Karpas-422 (cell line): Measurements from ENCODE around the gene SALL2. TPM values are rescaled to one million over a fixed set of nuclear protein-coding genes. Genes with fewer than 3 reads are reported as not detected.

Experiments
- DNase-seq: peaks from one replicate; pipeline ENCODE4 v3.0.0-alpha.2; 2015
- H2AFZ ChIP-seq: fragments of 200-600 bp; sonication (generic); 2 replicates; pipeline ENCODE4 v1.6.1; 2014; ENCODE audit warnings: antibody characterized with exemption, low read length, mixed read lengths
- H3K27ac ChIP-seq: fragments of 200-600 bp; sonication (generic); 2 replicates; pipeline ENCODE4 v1.5.1; 2014; ENCODE audit warnings: mild to moderate bottlenecking, low read length, moderate library complexity
- H3K27me3 ChIP-seq: fragments of 200-600 bp; sonication (generic); 2 replicates; pipeline ENCODE4 v1.6.1; 2014; ENCODE audit warnings: low read length, mixed read lengths
- H3K36me3 ChIP-seq: fragments of 200-600 bp; sonication (generic); 2 replicates; pipeline ENCODE4 v1.6.1; 2014; ENCODE audit warnings: low read length, mixed read lengths; ENCODE audit not compliant: insufficient read depth
- H3K4me1 ChIP-seq: fragments of 200-600 bp; sonication (generic); 2 replicates; pipeline ENCODE4 v1.6.1; 2014; ENCODE audit warnings: mild to moderate bottlenecking, low read length, mixed read lengths
- H3K4me2 ChIP-seq: fragments of 200-600 bp; sonication (generic); 2 replicates; pipeline ENCODE4 v1.6.1; 2014; ENCODE audit warnings: low read length, low read depth, mild to moderate bottlenecking; ENCODE audit not compliant: poor library complexity, severe bottlenecking
- H3K4me3 ChIP-seq: fragments of 200-600 bp; sonication (generic); 2 replicates; pipeline ENCODE4 v1.5.1; 2014; ENCODE audit warnings: mild to moderate bottlenecking, antibody characterized with exemption, low read length, mixed read lengths
- H3K79me2 ChIP-seq: fragments of 200-600 bp; sonication (generic); 2 replicates; pipeline ENCODE4 v1.6.1; 2014; ENCODE audit warnings: mild to moderate bottlenecking, low read length, mixed read lengths
- H3K9ac ChIP-seq: fragments of 200-600 bp; sonication (generic); 2 replicates; pipeline ENCODE4 v1.6.0; 2014; ENCODE audit warnings: low read length
- H3K9me2 ChIP-seq: fragments of 200-600 bp; sonication (generic), shearing (Covaris generic); replicated peaks from 2 replicates; pipeline ENCODE4 v1.6.0; 2014; ENCODE audit warnings: mild to moderate bottlenecking, low read length, moderate library complexity; ENCODE audit not compliant: insufficient read depth
- H3K9me3 ChIP-seq: fragments of 300-700, 200-600 bp; sonication (generic); 2 replicates; pipeline ENCODE4 v1.6.1; 2014; ENCODE audit warnings: low read length, mixed read lengths
- H4K20me1 ChIP-seq: fragments of 200-600 bp; sonication (generic); 2 replicates; pipeline ENCODE4 v1.6.1; 2014; ENCODE audit warnings: mild to moderate bottlenecking, antibody characterized with exemption, low read length, low read depth; ENCODE audit not compliant: insufficient read depth
- total RNA-seq: library from RNA; depleted of rRNA; stranded (reverse); fragments of >200 nt; shearing (Covaris generic); gene quantifications from 2 replicates; pipeline ENCODE4 v1.2.3, GENCODE V29; 2014; ENCODE audit warnings: low replicate concordance

Gene SALL2
- total RNA-seq, 1 experiment from 2014 or later = not detected

- no peak overlapping the region for H3K9ac ChIP-seq
- peaks cover 9% of the 10 kb centered on the region; the same call in 1 of the 2 replicates for H4K20me1 ChIP-seq
- no peaks in the 10 kb centered on the region for H3K27me3 ChIP-seq
- H3K4me1 ChIP-seq = peaks cover 12% of the 10 kb centered on the region
- H3K79me2 ChIP-seq = peaks cover 65% of the 10 kb centered on the region
- no peaks in the 10 kb centered on the region for H3K9me3 ChIP-seq
- no peak overlapping the region for H2AFZ ChIP-seq
- no peak for DNase-seq
- H3K36me3 ChIP-seq = peaks cover 51% of the 10 kb centered on the region
- H3K27ac ChIP-seq = peak overlapping the region; percentile 5; the same call in 1 of the 2 replicates
- H3K4me3 ChIP-seq = no peak overlapping the region
- no peak overlapping the region for H3K4me2 ChIP-seq
- H3K9me2 ChIP-seq = no peaks in the 10 kb centered on the region
Observed at GRCh38 chr14:21505012-21505553, 21.1 kb downstream of the SALL2 start.

- Histone ChIP-seq H3K27ac (no peak overlapping the region), H3K36me3 (peaks cover 66% of the 10 kb centered on the region), H3K4me3 (no peak overlapping the region), H3K27me3 (no peaks in the 10 kb centered on the region), H3K4me2 (no peak overlapping the region), H3K9me2 (no peaks in the 10 kb centered on the region), H2AFZ (no peak overlapping the region), H3K9me3 (no peaks in the 10 kb centered on the region), H4K20me1 (0 out of 2 replicates have a peak, but pooled peaks cover 5% of the 10 kb centered on the region), H3K79me2 (peaks cover 48% of the 10 kb centered on the region), H3K9ac (no peak overlapping the region), H3K4me1 (peaks cover 4% of the 10 kb centered on the region)
- DNase-seq = no peak
Observed at GRCh38 chr14:21503376-21503775, 22.8 kb downstream of the SALL2 start.

DNA sequence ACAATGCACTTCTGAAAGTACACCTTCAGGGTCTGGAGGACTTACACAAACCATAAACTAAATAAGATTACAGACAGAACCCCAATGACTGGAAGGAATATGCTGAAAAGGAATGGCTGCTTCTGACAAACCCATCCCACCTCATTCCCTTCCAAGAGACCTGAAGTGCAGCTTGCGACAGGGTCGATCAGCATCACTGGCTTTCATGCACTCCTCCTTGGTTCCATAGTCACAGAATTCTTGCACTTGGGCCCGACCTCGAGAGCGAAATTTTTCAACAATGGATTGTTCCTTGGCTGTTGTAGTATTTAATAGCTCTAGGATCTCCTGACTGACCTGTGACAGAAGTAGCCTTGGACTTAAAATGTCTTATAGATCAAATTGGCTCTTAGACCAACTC lies 24.6 kb downstream of the SALL2 start:
- no peak for DNase-seq
- Histone ChIP-seq H3K4me1 (peaks cover 4% of the 10 kb centered on the region), H4K20me1 (0 out of 2 replicates have a peak, but pooled peaks cover 5% of the 10 kb centered on the region), H3K4me3 (no peak overlapping the region), H3K79me2 (peaks cover 32% of the 10 kb centered on the region), H3K9ac (no peak overlapping the region), H3K36me3 (peaks cover 74% of the 10 kb centered on the region; the same call in 1 of the 2 replicates), H3K4me2 (no peak overlapping the region), H3K27ac (no peak overlapping the region), H3K9me2 (no peaks in the 10 kb centered on the region), H2AFZ (no peak overlapping the region), H3K27me3 (no peaks in the 10 kb centered on the region), H3K9me3 (no peaks in the 10 kb centered on the region)

DNA sequence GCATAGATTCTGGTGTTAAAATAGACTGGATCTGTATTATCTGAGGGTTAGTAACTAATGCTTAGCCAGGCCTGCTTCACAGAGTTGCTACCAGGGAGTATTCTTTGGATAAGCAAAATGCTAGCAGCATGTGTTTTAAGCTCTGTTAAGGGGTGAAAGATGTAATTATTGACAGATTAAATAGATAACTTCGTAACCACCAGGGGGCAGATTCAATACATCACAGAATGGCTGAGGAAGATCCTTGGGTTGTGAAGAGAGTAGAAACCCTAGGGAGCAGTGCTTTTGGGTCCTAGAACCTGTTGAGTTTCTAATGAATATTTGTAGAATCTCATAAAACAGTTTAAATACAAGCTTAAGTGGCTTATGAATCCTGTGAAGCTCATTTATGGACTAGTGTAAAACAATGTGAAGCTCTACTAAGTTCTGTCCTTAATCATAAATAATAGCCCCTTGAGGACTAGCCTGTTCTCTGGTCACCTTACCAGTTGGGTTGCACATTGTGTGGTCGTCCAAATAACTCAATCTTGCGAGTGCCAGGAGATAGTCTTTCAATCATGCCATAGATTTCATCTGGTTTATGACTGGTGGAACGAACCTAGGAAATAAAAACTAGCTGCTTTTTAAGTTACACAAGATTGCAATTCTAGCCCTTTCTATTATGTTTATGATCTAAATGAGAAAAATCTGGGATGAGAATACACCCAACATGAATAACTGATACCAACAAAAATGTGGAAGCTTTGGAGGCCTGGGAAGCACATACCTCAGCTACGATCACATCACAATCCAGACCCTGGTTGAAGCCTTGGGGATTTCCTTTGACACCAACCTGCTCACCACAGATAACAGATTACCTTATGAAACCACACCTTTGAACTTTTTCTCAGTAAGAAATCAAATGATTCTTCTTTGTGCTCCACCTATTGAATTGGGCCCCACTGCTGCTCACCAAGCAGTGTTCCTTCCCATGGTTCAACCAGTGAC lies 27.3 kb downstream of the SALL2 start:
- 0 out of 2 replicates have a peak, but pooled peaks cover 4% of the 10 kb centered on the region for H4K20me1 ChIP-seq
- H3K9me3 ChIP-seq = no peaks in the 10 kb centered on the region
- H3K27me3 ChIP-seq = no peaks in the 10 kb centered on the region
- no peak overlapping the region for H3K4me2 ChIP-seq
- no peak overlapping the region for H2AFZ ChIP-seq
- DNase-seq = peak; percentile 86
- H3K27ac ChIP-seq = no peak overlapping the region
- H3K79me2 ChIP-seq = peaks cover 8% of the 10 kb centered on the region
- peaks cover 4% of the 10 kb centered on the region for H3K4me1 ChIP-seq
- H3K9ac ChIP-seq = no peak overlapping the region
- H3K36me3 ChIP-seq = peaks cover 78% of the 10 kb centered on the region
- H3K9me2 ChIP-seq = no peaks in the 10 kb centered on the region
- no peak overlapping the region for H3K4me3 ChIP-seq

- Histone ChIP-seq H4K20me1 (0 out of 2 replicates have a peak, but pooled peaks cover under 1% of the 10 kb centered on the region), H3K4me1 (peaks cover 4% of the 10 kb centered on the region), H3K27me3 (no peaks in the 10 kb centered on the region), H3K9me3 (no peaks in the 10 kb centered on the region), H3K9ac (no peak overlapping the region), H3K36me3 (peaks cover 70% of the 10 kb centered on the region), H3K27ac (no peak overlapping the region), H3K4me2 (no peak overlapping the region), H2AFZ (no peak overlapping the region), H3K79me2 (peaks cover 3% of the 10 kb centered on the region; the same call in 1 of the 2 replicates), H3K4me3 (no peak overlapping the region), H3K9me2 (no peaks in the 10 kb centered on the region)
- DNase-seq = no peak
Observed at GRCh38 chr14:21496453-21496852, 29.7 kb downstream of the SALL2 start.

DNA sequence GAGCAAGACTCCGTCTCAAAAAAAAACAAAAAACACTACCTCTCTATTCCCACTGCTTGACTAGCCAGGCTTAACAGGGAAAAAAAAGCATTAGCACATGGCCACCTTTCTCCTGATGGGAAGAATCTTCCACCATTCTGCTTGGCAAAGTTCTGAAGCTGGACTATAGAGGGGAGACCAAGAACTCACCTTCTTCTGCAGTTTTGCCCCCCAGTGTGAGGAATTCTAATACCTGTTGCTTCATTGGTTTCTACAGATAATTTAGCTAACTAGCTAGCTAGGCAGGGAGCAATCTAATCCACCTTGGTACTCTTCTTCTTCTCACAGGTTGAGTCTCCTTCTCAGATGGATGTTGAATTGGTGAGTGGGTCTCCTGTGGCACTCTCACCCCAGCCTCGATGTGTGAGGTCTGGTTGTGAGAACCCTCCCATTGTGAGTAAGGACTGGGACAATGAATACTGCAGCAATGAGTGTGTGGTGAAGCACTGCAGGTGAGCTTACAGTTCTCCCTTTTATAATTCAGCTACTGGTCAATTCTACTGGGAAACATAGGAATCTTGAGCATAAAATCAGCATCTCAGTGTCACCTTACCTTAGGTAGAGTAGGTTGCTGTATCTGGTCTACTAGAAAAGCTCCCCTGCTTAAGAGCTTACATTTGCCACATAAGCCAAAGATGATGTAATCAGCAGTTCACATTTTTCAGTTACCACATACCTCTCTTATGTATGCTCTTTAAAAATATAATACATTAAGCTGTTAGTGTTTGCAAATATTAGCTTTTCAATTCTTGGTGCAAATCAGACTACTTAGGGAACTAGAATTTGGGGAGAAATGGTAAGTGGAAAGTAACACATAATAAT lies 31.0 kb downstream of the SALL2 start:
- H3K27ac ChIP-seq = no peak overlapping the region
- DNase-seq = peak; percentile 40
- H3K9me2 ChIP-seq = no peaks in the 10 kb centered on the region
- no peak overlapping the region for H3K9ac ChIP-seq
- peaks cover 68% of the 10 kb centered on the region for H3K36me3 ChIP-seq
- no peak overlapping the region for H2AFZ ChIP-seq
- H4K20me1 ChIP-seq = no peaks in the 10 kb centered on the region
- no peaks in the 10 kb centered on the region for H3K9me3 ChIP-seq
- no peak overlapping the region for H3K4me3 ChIP-seq
- H3K4me1 ChIP-seq = peaks cover 4% of the 10 kb centered on the region
- no peaks in the 10 kb centered on the region for H3K79me2 ChIP-seq
- no peak overlapping the region for H3K4me2 ChIP-seq
- H3K27me3 ChIP-seq = no peaks in the 10 kb centered on the region

- no peak overlapping the region for H3K4me2 ChIP-seq
- H2AFZ ChIP-seq = no peak overlapping the region
- no peaks in the 10 kb centered on the region for H3K9me2 ChIP-seq
Observed at GRCh38 chr14:21486640-21487087, 39.5 kb downstream of the SALL2 start.

More at GRCh38 chr14:21486640-21487087, 39.5 kb downstream of the SALL2 start:
- no peaks in the 10 kb centered on the region for H3K27me3 ChIP-seq
- no peak overlapping the region for H3K4me3 ChIP-seq
- H3K27ac ChIP-seq = no peak overlapping the region
- H3K4me1 ChIP-seq = no peaks in the 10 kb centered on the region
- H3K36me3 ChIP-seq = peaks cover 34% of the 10 kb centered on the region; the same call in 1 of the 2 replicates
- H3K9me3 ChIP-seq = no peaks in the 10 kb centered on the region
- H3K9ac ChIP-seq = no peak overlapping the region
- no peaks in the 10 kb centered on the region for H4K20me1 ChIP-seq
- peaks cover 38% of the 10 kb centered on the region for H3K79me2 ChIP-seq
- DNase-seq = no peak
